KMS-11 (cell line): ENCODE results near the gene SYK.

Experiments
- H2AFZ ChIP-seq: fragments of 200-600 bp; sonication (generic); 2 replicates; pipeline ENCODE4 v1.6.1; 2016; ENCODE audit warnings: antibody characterized with exemption, mixed run types, low read depth
- H3K27ac ChIP-seq: fragments of 200-600 bp; sonication (generic); 2 replicates; pipeline ENCODE4 v1.6.1; 2016; ENCODE audit warnings: mild to moderate bottlenecking, mixed run types
- H3K27me3 ChIP-seq: fragments of 200-600 bp; sonication (generic); 2 replicates; pipeline ENCODE4 v1.6.1; 2017; ENCODE audit warnings: mild to moderate bottlenecking, low read depth, mixed run types, moderate library complexity; ENCODE audit not compliant: insufficient read depth
- H3K36me3 ChIP-seq: fragments of 200-600 bp; sonication (generic); 2 replicates; pipeline ENCODE4 v1.6.1; 2017; ENCODE audit warnings: mild to moderate bottlenecking, mixed run types; ENCODE audit not compliant: insufficient read depth
- H3K4me1 ChIP-seq: fragments of 200-600 bp; sonication (generic); 2 replicates; pipeline ENCODE4 v1.6.1; 2016; ENCODE audit warnings: mild to moderate bottlenecking, low read depth, mixed run types; ENCODE audit not compliant: poor library complexity, severe bottlenecking
- H3K4me2 ChIP-seq: fragments of 200-600 bp; sonication (generic); 2 replicates; pipeline ENCODE4 v1.7.0; 2016; ENCODE audit warnings: mild to moderate bottlenecking, mixed run types
- H3K4me3 ChIP-seq: fragments of 200-600 bp; sonication (generic); IDR thresholded peaks from 2 replicates; pipeline ENCODE4 v1.6.1; 2017; ENCODE audit warnings: low read depth, low read length, mixed read lengths; ENCODE audit not compliant: insufficient read depth
- H3K79me2 ChIP-seq: fragments of 200-600 bp; sonication (generic); 2 replicates; pipeline ENCODE4 v1.6.1; 2016; ENCODE audit warnings: low read depth, mixed run types; ENCODE audit not compliant: insufficient read depth
- H3K9ac ChIP-seq: fragments of 200-600 bp; sonication (generic); 2 replicates; pipeline ENCODE4 v1.6.1; 2016; ENCODE audit warnings: mild to moderate bottlenecking, mixed run types
- H4K20me1 ChIP-seq: fragments of 200-600 bp; sonication (generic); 2 replicates; pipeline ENCODE4 v1.6.1; 2016; ENCODE audit warnings: mild to moderate bottlenecking, mixed run types; ENCODE audit not compliant: insufficient read depth
- TF ChIP-seq, protein P1 (sequence below): fragments of 200-600 bp; sonication (generic); conservative IDR thresholded peaks from 2 replicates; pipeline ENCODE4 v1.6.1; 2017; ENCODE audit warnings: low read depth, mild to moderate bottlenecking, antibody characterized with exemption, low read length, moderate library complexity, mixed read lengths

Gene SYK

DNA sequence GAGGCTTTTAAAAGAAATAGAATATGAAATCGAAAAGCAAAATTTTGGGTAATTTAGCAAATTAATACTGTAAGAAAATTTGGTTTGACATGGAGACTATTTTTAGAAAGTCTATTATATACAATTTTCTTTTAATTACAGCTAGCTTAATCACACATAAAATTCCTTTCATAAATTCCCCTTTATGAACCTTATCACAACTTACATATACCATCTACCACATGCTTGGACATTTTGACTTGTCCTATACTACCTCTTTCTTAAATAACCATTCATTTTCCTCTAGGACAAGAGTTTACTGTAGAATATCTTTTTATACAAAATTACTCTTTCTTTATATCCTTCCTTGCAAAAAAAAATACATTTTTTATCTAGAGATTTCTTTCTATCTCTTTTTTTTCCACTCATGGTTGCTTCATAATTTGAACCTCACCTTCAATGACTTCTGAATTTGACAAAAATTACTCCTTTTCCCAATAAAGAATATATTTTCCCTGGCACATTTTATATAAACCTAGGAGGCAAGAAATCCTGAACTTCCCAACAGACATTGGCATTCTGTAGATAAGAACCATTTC is 34.0 kb upstream of the SYK start:
- Histone ChIP-seq H4K20me1 (no peaks in the 10 kb centered on the region), H3K4me2 (no peak overlapping the region), H3K4me3 (no peak overlapping the region), H3K9ac (no peak overlapping the region), H3K27me3 (no peaks in the 10 kb centered on the region), H3K36me3 (no peaks in the 10 kb centered on the region), H3K79me2 (no peaks in the 10 kb centered on the region), H3K4me1 (no peaks in the 10 kb centered on the region), H2AFZ (no peak overlapping the region), H3K27ac (no peak overlapping the region)
- TF ChIP-seq, protein P1, sequence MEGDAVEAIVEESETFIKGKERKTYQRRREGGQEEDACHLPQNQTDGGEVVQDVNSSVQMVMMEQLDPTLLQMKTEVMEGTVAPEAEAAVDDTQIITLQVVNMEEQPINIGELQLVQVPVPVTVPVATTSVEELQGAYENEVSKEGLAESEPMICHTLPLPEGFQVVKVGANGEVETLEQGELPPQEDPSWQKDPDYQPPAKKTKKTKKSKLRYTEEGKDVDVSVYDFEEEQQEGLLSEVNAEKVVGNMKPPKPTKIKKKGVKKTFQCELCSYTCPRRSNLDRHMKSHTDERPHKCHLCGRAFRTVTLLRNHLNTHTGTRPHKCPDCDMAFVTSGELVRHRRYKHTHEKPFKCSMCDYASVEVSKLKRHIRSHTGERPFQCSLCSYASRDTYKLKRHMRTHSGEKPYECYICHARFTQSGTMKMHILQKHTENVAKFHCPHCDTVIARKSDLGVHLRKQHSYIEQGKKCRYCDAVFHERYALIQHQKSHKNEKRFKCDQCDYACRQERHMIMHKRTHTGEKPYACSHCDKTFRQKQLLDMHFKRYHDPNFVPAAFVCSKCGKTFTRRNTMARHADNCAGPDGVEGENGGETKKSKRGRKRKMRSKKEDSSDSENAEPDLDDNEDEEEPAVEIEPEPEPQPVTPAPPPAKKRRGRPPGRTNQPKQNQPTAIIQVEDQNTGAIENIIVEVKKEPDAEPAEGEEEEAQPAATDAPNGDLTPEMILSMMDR: no peak

DNA sequence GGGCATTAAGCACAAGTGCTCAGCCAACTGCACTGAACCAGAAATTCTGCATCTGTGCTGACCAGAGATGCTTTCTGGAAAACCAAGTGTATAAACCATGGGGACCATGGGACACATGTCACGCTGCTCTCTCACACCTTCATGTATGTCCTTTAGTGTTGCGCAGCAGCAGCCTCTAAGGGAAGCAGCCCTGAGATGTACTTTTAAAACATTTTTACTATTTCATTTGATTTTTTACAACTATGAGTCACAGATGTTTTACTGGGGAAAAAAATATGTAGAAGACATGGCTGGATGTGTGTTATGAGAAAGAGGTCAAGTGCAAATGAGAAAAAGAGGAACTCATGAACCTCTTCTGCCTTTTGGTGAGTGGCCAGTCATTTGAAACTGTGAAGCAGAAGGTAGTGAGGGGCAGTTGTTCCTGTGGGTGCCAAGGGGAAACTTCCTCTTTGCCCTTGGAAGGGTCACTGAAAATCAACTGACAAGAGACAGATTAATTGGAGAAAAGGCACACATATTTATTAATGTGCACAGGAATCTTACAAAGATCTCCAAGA is 31.4 kb upstream of the SYK start:
- Histone ChIP-seq H3K36me3 (no peaks in the 10 kb centered on the region), H3K79me2 (no peaks in the 10 kb centered on the region), H2AFZ (no peak overlapping the region), H3K4me2 (no peak overlapping the region), H4K20me1 (no peaks in the 10 kb centered on the region), H3K4me3 (no peak overlapping the region), H3K9ac (no peak overlapping the region), H3K27ac (no peak overlapping the region), H3K27me3 (no peaks in the 10 kb centered on the region), H3K4me1 (peaks cover 24% of the 10 kb centered on the region)
- TF ChIP-seq, protein P1: no peak

DNA sequence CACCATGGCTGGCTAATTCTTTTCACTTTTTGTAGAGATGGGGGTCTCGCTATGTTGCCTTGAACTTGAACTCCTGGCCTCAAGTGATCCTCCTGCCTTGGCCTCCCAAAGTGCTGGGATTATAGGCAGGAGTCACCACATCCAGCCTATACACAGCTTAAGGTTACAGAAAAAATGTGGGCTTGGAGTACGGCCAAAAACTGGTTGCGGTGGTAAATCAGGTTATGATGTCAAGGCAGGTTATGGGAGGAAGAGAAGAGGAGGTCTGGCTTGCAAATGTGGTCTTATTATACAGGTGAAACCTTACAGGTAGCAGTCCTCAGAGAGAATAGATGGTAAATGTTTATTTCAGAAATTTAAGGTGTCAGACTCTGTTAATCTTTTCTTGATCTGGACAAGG is 30.7 kb upstream of the SYK start:
- Histone ChIP-seq H3K36me3 (no peaks in the 10 kb centered on the region), H3K4me1 (peaks cover 31% of the 10 kb centered on the region), H3K9ac (no peak overlapping the region), H3K4me2 (no peak overlapping the region), H3K27me3 (no peaks in the 10 kb centered on the region), H4K20me1 (no peaks in the 10 kb centered on the region), H3K79me2 (no peaks in the 10 kb centered on the region), H3K4me3 (no peak overlapping the region), H2AFZ (no peak overlapping the region), H3K27ac (no peak overlapping the region)
- TF ChIP-seq, protein P1: no peak

DNA sequence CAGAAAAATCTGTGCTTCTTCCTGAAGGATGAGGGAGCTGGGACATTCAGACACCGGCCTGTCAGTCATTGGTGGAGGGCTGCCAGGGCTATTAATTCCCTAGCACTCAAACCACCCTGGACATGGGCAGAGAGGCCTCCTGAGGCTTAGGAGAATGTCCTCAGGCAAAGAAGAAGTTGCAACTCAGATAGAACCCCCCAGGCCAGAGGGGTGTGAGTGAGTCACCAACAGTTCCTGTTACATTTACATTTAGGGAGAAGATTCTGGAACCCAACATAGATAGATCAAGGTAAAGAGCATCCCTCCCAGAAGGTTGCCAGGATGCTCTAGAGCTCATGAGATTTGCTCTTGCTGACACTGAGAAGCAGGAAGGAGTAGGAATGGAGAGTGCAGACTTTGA is 29.2 kb upstream of the SYK start:
- Histone ChIP-seq H2AFZ (no peak overlapping the region), H3K4me1 (peaks cover 40% of the 10 kb centered on the region), H3K27ac (no peak overlapping the region), H3K79me2 (no peaks in the 10 kb centered on the region), H4K20me1 (no peaks in the 10 kb centered on the region), H3K27me3 (no peaks in the 10 kb centered on the region), H3K9ac (no peak overlapping the region), H3K4me2 (no peak overlapping the region), H3K36me3 (no peaks in the 10 kb centered on the region), H3K4me3 (no peak overlapping the region)
- TF ChIP-seq, protein P1: no peak
